ENCODE measurements around the gene PPP1R9A. TPM values are rescaled to one million over a fixed set of nuclear protein-coding genes. Genes with fewer than 3 reads are reported as not detected.

PPP1R9A gene
- total RNA-seq, 2 experiments from 2014 or later = 0.07 TPM; not detected in 1

DNA sequence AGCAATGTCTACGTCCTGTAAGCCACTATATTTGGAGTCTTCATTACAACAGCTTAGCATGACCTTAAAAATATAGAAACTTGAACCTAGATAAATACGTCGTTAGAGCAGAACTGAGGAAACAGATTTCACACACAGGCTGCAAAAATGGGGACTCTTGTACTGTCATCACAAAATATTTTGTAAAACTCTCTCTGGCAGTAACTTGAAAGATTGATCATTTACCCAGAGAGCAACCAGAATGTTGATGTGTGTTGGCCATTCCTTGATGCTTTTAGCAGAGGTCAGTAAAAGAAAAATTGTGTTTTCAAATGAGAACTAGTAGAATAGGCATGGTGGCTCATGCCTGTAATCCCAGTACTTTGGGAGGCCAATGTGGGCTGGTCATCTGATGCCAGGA, 431.4 kb downstream of the PPP1R9A start:
- no peaks in the 10 kb centered on the region for H3K9me3 Mint-ChIP-seq (ENCODE audit: low read depth)
- CTCF ChIA-PET = no interaction called here
- H3K4me3 Mint-ChIP-seq = no peak overlapping the region
- H3K27me3 Mint-ChIP-seq = no peaks in the 10 kb centered on the region
- ATAC-seq (no peak), DNase-seq (no peak)
- no peaks in the 10 kb centered on the region for H3K36me3 Mint-ChIP-seq
- no peaks in the 10 kb centered on the region for H3K4me1 Mint-ChIP-seq
- H3K27ac Mint-ChIP-seq = no peak overlapping the region

- CTCF ChIA-PET = no interaction called here
Measured at GRCh38 chr7:95340491-95340890, 433.1 kb downstream of the PPP1R9A start.

DNA sequence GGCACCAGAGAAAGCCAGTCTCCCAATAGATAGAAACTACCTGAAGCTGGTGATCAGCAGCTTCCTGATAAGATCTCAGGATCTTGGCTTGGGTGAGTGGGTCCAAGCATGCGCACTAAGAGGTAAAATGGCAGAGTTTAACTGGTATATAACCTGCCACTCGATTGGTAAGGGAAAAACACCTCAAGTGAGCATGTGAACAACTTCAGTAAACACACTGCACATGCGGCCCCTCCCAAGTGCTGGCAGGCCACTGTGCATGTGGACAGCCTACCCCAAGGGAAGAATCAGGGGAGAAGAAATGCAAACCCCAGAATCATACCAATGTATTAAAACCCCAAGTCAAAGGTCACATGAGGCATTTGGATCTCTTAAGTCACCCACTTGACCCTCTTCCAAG, 434.6 kb downstream of the PPP1R9A start:
- DNase-seq = no peak
- CTCF ChIA-PET = no interaction called here
- ATAC-seq = no peak
- no peaks in the 10 kb centered on the region for H3K36me3 Mint-ChIP-seq
- no peaks in the 10 kb centered on the region for H3K9me3 Mint-ChIP-seq (ENCODE audit: low read depth)
- H3K4me3 Mint-ChIP-seq = no peak overlapping the region
- no peaks in the 10 kb centered on the region for H3K27me3 Mint-ChIP-seq
- no peaks in the 10 kb centered on the region for H3K4me1 Mint-ChIP-seq
- no peak overlapping the region for H3K27ac Mint-ChIP-seq

More at GRCh38 chr7:95340491-95340890, 433.1 kb downstream of the PPP1R9A start:
- no peak overlapping the region for H3K27ac Mint-ChIP-seq
- DNase-seq = no peak
- no peak for ATAC-seq
- H3K4me1 Mint-ChIP-seq = no peaks in the 10 kb centered on the region
- H3K4me3 Mint-ChIP-seq = no peak overlapping the region
- no peaks in the 10 kb centered on the region for H3K36me3 Mint-ChIP-seq
- H3K27me3 Mint-ChIP-seq = no peaks in the 10 kb centered on the region
- H3K9me3 Mint-ChIP-seq (ENCODE audit: low read depth) = no peaks in the 10 kb centered on the region

DNA sequence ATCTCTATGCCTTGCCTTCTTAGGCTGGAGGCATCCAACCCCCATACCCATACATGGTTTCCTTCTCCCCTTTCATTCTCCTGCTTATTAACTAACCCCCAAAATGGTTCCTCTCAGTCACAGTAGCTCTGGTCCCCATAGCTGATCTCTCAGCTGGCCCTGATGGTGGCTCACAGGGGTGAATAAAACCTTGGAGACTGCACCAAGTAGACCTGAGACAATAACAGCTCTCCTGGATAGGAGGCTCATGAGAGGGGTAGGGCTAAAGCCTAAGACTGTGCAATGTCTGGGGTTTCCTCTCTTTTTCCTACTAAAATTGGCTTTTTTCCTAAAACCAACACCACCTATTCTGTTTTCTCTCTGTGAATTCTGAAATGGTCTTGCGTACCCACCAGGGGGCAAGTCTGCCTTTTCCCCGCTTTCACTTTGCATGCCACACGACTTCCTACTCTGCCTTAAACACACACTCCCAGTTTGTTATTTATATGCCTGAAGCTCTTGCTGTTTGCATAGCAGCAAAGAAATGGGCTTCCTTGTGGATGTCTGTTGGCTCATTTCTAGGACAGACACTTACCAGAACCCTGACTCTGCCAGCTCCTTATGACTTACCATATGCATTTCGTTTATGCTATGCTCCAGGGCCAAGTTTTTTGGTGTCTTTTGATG, 435.4 kb downstream of the PPP1R9A start:
- Mint-ChIP-seq H3K9me3 (ENCODE audit: low read depth) (no peaks in the 10 kb centered on the region), H3K4me3 (no peak overlapping the region), H3K4me1 (no peaks in the 10 kb centered on the region), H3K27me3 (no peaks in the 10 kb centered on the region), H3K27ac (no peak overlapping the region), H3K36me3 (no peaks in the 10 kb centered on the region)
- CTCF ChIA-PET = no interaction called here
- DNase-seq (no peak), ATAC-seq (no peak)
